HG02970 (cell line): ENCODE measurements around the gene JMJD8.

ENCODE experiments used
- ATAC-seq: cut with Tn5 transposase; IDR thresholded peaks from one replicate; pipeline ENCODE4 v1.9.1; 2021; ENCODE audit warnings: mild to moderate bottlenecking, moderate library complexity, moderate number of reproducible peaks; ENCODE audit not compliant: unreplicated experiment, low FRiP score

Gene JMJD8, protein sequence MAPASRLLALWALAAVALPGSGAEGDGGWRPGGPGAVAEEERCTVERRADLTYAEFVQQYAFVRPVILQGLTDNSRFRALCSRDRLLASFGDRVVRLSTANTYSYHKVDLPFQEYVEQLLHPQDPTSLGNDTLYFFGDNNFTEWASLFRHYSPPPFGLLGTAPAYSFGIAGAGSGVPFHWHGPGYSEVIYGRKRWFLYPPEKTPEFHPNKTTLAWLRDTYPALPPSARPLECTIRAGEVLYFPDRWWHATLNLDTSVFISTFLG

DNA sequence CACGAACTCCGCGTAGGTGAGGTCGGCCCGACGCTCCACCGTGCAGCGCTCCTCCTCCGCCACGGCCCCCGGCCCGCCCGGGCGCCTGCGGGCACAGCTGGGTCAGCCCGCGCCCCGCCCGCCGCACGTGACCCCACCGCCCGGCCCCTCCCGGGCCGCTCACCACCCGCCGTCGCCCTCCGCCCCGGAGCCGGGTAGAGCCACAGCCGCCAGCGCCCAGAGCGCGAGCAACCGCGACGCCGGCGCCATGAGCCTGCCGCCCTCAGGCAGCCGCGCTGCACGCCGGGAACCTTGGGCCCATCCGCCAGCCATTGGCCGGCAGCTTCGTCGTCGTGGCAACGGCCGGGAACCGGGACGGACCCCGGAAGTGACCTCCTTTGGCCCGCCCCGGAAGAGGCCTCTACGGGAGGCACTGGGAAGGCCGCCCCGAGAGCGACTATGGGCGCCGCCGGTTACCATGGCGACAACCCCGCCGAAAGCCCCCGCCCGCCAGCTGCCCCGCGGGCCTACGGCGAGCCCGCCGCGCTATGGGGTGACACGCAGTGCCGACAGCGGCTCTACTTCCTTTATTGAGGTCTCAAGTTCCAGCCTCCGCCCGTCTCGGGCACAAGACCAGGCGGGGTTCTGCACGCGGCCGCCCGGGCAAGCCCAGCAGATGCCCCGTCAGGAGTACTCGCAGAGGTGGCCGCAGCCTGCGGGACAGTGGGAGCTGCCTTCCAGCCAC, at the start of gene JMJD8:
TSS of gene JMJD8 (minus strand) at position 264 of the 724 bp plus-strand sequence. CDS start at position 249, 15 bp downstream.
- peak; percentile 67 for ATAC-seq

DNA sequence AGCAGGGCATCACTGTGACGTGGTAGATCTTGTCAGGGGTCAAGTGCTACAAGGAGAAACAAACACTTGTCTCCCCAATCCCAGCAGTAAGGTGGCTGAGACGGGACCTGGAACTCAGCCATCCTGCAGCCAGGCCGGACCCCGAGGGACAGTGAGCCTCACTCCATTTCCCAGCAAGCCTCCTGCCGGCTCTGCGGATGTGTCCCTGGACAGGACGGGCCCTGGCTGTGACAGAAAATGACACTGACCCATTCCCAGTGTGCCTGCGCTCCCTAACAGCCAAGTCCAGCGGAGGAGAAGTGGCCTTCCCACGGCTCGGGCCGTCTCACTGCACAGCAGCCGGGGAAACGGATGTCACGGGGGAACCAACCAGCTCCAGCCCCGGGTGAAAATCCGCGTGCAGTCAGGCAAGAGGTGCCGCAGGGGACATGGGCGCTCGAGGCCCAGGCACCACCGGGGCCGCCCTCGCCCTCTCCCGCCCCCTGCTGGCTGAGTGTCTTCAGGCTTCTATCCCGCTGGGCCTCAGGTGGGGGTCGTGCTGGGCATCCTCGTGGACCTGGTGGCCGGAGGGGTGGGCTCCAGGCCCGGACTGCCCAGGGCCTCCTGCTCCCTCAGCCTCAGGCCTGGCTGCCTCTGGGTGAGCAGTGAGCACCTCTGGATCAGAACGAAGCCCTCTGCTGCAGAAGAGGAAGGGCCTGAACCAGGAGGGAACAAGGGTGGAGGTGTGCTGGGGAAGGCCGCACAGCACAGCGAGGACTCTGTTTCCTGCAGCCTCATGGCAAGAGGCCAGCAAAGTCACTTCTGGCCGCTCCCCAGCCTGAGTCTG, 49.5 kb upstream of the JMJD8 start:
- no peak for ATAC-seq

DNA sequence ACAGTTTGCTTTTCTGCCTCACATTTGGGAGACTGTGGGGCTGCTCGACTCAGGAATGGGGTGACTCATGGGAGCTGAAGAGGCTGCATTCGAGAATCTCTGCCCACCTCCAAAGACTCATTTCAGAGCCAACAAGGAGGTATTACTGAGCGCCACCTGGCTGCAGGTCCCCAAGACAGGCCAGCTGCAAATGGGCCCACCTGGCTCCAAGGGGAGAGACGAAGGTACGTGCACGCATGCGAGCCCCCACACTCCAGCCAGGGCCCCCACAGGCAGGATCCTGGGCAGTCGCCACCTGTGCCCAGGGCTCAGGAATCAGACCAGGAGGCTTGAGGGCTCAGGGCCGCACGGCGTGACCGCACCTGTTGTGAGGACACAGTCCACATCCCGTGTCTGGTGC, 48.8 kb upstream of the JMJD8 start:
- no peak for ATAC-seq

DNA sequence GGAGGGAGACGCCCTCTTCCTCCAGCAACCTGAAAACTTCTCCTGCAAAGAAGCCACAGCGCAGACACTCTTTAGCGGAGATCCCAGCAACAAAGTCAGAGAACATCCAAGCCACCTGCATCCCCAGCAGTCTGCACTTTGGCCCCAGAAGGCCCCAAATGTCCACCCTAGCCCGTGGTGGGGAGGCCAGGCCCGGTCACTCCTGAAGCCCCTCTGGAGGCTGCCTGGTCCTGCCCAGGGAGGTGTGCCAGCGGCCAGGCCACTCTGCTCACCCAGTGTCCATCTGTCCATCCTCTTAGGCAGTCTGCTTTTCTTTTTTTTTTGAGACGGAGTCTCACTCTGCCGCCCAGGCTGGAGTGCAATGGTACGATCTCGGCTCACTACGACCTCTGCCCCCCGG, 48.2 kb upstream of the JMJD8 start:
- ATAC-seq: no peak

DNA sequence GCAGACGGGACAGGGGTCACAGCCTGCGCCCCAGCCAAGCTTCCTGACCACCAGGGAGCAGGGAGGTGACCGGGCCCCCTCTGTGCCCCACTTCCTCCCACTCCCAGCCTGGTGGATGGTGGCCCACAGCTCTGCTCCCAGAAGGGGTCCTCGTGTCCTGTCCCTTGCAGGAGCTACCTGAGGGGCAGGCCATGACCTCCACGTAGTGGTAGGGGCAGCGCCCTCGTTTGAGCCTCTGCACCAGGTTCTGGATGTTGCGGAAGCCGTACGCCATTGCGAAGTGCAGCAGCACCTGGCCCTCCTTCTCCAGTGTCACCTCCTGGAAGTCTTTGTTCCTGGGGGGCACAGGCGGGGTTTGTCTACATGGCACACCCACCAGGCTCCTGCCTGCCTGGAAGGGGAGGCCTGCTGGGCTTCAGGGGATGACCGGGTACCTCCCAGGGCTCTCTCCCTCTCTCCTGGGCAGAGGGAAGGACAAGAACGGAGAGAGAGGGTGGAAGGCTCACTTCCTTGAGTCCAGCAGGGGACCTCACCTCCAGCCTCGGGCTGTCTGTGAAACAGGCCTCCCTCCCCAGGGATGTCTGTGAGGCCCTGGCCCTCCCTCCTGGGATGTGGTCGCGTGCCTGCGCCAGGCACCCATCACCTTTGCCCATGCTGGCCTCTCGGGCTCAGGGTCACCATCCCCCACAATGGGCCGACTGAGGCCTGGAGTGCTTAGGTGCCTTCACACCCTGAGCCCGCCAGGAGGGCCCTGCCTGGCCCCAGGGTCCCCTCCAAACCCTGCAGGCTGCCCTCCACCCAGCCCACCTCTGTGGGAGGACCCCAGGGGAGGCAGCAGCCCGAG, 46.8 kb upstream of the JMJD8 start:
- no peak for ATAC-seq

DNA sequence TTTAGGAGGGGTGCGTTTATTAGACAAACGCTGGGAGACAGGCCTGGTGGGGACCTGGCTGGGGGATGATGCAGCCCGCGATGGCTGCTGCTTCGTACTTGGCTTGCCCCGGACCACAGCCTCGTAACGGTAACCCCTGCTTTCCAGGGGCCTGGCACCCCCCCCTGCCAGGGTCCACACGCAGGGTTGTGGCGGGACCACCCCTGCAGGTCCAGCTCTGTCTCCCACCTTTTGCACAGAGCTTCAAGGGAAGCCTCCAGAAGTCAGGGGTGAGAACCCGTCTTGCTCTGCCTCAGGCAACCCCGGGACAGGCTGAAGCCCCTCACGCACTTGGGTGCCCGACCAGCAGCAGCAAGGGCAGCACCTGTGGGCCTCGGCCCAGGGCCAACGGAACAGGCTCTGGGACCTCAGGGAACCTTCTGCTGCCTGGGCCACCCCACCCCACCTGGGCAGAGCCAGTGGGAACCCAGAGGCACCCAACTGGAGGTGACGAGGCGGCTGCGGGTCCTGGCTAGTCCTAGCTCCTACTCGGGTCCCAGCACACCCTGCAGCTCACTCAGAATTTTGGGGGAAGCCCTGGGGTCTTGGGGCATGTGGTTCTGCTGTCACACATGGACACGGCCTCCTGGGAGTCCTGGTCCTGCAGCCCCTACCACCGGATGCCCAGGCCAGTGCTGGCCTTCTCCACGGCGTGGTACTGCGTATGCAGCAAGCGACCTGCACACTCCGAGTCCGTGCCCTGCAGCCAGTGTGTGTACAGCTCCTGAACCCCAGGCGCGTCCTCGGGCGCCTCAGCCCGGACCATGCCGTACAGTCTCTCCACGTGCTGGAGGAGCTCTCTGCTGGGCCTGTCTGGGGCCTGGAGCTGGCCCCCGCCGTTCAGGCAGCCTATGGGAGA, 45.9 kb upstream of the JMJD8 start:
- ATAC-seq: no peak

DNA sequence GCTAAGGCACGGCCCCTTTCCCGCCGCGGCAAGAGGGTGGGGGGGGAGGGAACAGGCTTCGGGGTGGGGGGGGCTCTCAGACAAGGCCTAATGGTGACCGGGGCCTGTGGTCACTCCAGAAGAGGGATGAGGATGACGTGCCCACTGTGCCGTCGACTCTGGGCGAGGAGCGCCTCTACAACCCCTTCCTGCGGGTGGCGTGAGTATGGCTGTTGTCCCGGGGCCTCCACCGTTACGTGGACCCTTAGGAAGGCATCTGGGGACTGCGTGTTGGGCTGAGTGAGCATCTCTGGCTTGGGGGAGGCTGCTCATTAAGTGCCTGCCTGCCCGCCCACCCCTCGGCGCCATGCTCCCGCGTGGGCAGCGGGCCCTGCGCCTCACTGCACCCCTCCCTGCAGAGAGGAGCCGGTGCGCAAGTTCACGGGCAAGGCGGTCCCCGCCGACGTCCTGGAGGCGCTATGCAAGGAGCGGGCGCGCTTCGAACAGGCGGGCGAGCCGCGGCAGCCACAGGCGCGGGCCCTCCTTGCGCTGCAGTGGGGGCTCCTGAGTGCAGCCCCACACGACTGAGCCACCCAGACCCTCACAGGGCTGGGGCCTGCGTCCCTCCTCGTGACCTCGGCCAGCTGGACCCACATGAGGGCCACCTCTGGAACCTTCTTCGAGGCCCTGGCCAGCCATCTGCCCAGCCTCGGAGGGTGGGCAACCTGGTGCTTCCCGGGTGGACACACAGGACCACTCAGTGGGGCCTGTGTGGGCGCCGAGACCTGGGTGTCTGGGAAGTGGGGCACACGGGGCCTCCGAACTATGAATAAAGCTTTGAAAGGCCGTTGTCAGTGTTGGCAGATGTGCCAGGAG, 45.0 kb upstream of the JMJD8 start:
- ATAC-seq: no peak

DNA sequence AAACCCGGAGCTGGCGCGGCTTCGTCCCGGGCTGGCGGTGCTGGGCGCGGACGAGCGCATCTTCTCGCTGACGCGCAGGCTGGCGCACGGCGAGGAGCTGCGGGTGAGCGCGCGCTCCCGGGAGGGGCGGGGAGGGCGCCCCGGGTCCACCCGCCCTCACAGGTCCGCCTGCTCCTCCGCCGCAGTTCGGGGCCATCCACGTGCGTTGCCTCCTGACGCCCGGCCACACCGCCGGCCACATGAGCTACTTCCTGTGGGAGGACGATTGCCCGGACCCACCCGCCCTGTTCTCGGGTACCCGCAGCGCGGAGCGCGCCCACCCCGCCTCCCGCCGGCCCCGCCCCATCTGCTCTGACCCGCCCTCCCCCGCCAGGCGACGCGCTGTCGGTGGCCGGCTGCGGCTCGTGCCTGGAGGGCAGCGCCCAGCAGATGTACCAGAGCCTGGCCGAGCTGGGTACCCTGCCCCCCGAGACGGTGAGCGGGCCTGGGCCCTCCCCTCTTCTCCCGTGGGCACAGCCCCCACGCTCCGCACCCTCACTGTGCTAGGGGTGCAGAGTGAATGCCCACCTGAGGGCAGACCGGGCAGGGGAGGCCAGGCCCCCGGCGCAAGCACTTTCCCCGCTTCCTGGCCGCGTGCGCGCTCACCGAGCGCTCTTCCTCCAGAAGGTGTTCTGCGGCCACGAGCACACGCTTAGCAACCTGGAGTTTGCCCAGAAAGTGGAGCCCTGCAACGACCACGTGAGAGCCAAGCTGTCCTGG, 44.2 kb upstream of the JMJD8 start:
- no peak for ATAC-seq

DNA sequence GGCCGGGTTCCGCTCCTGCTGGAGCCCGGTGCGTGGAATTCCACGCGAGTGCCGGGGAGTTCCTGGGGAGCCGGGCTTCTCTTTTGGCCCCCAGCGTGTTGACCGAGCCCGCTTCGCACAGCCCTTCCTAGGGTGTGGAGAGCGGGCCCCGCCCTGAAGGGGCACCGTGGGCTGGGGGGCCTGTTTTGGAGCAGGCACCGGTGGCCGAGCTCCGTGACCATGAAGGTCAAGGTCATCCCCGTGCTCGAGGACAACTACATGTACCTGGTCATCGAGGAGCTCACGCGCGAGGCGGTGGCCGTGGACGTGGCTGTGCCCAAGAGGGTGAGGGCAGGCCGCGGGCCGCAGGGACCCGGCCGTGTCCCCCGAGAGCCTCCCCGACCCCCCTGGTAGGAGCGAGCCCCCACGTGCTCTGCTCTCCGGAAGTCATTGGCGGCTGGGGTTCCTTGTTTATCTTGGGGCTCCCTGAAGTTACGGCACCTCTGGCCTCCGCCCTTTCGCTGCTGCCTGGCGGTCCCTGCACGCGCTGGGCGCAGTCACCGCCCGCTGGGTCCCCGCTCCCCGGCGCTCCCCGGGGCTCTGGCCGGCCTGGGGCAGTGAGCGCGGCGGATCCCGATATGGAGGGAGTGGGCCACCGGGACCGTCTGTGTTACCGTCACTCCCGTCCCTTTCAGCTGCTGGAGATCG, 43.3 kb upstream of the JMJD8 start:
- ATAC-seq: no peak

DNA sequence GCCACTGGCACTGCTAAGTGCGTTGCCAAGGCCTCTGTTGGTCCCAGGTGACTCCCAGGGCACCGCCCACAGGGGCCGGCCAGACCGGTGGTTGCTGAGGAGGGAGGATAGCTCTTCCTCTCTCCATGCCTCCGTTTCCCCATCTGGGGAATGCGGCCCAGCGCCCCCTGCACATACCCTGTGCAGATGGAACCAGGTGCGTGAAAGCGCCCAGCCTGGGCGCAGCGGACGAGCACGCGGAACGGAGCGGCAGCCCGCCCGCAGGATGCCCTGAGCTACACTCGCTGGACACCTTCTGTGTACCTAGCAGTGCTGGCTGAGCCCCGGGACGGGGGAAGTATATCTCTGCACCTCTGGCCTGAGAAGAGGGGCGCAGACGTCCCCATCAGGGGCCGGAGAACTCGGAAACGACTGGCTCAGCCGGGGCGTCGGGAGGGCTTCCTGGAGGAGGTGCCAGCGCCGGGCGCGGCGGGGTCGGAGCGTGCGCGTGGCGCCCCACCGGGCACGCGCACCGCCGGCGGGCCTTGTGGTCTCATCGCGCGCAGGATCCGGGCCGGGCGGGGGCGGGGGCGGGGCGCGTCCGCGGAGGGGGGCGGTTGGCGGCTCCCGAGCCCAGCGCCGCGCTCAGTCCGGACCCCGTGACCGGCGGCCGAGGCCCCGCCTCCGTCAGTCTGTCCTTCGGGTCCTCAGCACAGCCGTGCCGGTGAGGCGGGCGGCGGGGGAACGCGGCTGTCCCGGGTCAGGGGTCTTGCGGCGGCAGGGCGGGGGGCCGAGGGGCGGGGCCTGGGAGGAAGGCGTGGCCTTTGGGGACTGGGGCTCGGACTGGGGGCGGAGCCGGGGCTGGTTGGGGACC, 42.5 kb upstream of the JMJD8 start, which contains the start of the genes CCDC78 and HAGHL:
TSS of gene CCDC78 (minus strand) at position 6 of the 853 bp plus-strand sequence. CDS start 76 bp downstream, outside the sequence.
TSS of gene HAGHL (plus strand) at position 669 of the 853 bp plus-strand sequence. CDS start 404 bp downstream, outside the sequence.
- ATAC-seq: no peak

DNA sequence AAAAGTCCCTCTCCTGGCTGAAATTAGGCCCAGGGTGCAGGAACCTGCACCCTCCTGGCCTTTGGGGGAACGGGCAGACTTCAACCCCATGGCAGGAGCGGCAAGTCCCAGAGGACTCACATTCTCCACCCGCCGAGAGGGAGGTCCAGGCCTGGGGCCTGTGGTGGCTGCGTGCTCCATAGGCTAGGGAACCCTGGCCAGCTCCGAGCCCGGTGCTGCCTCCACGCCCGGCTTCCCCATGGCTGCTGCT, 42.0 kb upstream of the JMJD8 start:
- no peak for ATAC-seq

DNA sequence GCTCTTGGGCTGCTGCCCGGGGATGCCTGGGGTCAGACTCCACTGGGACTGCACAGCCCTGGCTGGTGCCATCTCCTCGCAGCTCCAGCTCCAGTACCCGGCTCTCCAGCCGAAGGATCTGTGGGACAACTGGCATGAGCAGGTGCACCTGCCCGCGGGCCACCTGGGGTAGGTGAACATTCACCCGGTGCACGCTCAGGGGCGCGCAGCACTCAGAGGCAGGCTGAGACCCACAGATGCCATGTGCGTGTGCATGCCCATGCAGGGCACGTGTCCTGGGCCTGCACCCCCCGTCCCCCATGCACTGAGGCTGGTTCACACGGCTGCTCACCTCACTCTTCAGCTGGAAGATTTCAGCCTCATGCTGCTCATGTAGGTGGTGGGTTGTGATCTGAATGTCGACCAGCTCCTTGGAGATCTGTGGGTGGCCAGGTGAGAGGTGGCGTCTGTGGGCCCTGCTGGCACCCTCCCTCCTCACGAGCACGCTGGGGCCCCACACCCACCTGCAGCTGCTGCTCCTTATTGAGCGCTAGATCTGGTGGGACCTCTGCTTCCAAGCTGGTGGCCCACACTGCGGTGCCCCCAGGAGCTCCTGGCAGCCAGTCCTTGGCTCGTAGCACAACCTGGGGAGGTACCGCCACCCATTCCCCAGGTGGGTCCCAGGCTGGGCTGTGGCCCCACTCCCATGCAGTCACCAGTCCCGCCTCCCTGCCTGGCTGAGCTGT, 41.5 kb upstream of the JMJD8 start:
- no peak for ATAC-seq

DNA sequence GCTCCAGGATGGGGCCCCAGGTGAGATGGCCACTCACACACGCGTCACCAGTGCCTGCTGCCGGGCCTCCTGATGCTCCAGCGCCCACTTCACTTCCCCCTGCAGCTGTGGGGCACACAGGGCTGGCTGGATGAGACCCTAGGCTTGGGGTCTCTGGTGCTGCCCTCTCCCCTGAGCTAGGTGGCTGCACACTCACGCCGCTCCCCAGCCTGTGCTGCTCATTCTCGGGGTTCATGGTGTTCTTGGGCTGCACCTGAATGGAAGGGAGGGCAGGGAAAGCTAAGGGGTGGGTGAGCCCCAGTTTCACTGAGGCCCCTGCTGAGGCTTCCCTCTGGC, 40.9 kb upstream of the JMJD8 start:
- ATAC-seq: no peak

DNA sequence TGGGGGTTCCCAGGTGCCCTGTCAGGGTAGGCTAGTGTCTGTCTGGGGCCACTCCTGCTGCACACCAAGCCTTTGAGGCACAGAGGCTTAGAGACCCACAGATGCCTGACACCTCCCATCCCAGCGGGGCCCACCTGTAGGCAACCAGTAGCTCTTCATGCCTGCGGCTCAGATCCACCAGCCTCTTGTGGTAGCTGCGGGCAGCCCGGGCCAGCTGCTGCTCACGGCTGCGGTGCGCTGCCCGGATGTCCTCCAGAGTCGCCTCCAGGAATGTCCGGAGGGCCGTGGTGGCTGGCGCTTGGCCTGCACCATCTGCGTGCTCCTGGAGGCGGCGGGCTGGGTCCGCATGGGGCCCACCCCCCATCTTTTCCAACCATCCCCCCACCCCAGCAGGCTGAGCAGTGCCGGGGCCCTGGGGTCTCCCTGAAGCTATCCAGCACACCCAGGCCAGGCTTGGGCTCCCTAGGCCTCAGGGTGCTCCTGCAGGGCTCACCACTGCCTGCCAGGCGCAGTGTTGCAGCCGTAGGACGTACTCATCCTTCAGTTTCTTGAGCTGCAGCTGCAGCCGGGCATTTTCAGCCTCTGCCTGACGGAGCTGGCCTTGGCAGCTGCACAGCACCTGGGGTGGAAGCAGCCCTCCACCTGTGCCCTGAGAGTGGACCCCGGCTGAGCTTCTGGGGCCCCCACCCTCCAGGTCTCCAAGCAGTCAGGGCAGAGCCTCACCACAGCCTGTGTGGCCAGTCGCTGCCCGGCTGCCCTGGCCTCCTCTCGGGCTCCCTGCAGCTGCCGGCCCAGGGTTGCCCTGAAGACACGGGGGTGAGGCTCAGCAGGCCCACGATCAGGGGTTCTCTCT, 40.3 kb upstream of the JMJD8 start:
- no peak for ATAC-seq

DNA sequence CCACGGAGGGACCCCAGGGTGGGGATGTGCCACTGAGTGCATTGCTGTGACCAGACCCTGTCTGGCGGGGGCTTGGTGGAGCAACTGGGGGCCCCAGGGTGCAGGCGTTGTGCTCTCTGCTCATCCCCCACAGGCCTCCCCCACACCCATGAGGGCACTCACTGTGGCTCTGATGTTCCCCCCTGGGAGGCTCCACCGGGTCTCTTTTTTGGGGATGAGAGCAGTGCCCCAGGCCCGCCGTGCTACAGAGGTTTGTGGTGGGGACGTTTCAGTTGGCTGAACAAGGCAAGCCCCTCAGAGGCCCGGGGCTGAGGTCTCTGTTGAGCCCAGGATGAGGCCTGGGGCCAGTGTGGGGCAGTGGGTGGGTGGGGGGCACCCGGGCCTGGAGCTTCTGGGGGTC, 39.6 kb upstream of the JMJD8 start:
- no peak for ATAC-seq
